Kidney (tissue), 14 donors: ENCODE results near the gene FBXL17. TPM values are rescaled to one million over a fixed set of nuclear protein-coding genes. Genes with fewer than 3 reads are reported as not detected.

Source experiments
- DNase-seq, 5 donors: peaks; one replicate each; pipeline ENCODE4 v3.0.0-alpha.2; 2013 to 2020
- FAIRE-seq: peaks from 2 replicates; lab custom pipeline; 2012; peaks lifted over from hg19 to GRCh38; lab: Jason Lieb, UNC
- H3K27ac ChIP-seq, 2 donors: one replicate each; pipeline ENCODE4 v1.7.0; 2013; ENCODE audit warnings: low read depth in 2 of 2, low read length in 2 of 2, inconsistent platforms in 1 of 2
- H3K27me3 ChIP-seq: one replicate; pipeline ENCODE4 v1.7.1; 2013; ENCODE audit warnings: low read length, inconsistent platforms; ENCODE audit not compliant: control insufficient read depth, insufficient read depth
- H3K36me3 ChIP-seq, 3 donors: one replicate each; pipeline versions ENCODE4 v1.7.0 to v1.7.1; 2013; ENCODE audit warnings: low read length in 3 of 3, control low read depth in 1 of 3, inconsistent platforms in 1 of 3; ENCODE audit not compliant: insufficient read depth in 3 of 3, control insufficient read depth in 2 of 3
- H3K4me1 ChIP-seq, 3 donors: one replicate each; pipeline versions ENCODE4 v1.7.0 to v1.7.1; 2013; ENCODE audit warnings: low read length in 3 of 3, inconsistent platforms in 1 of 3, low read depth in 1 of 3; ENCODE audit not compliant: control insufficient read depth in 2 of 3, insufficient read depth in 2 of 3
- H3K4me3 ChIP-seq, 3 donors: one replicate each; pipeline versions ENCODE4 v1.7.0 to v1.8.1; 2013; ENCODE audit warnings: low read length in 3 of 3, control low read depth in 1 of 3, inconsistent platforms in 1 of 3
- H3K9ac ChIP-seq, 3 donors: one replicate each; pipeline versions ENCODE4 v1.7.0 to v1.7.1; 2013; ENCODE audit warnings: low read length in 3 of 3, control low read depth in 1 of 3, inconsistent platforms in 1 of 3
- H3K9me3 ChIP-seq, 3 donors: one replicate each; pipeline versions ENCODE4 v1.7.0 to v1.7.1; 2013; ENCODE audit warnings: low read length in 3 of 3, control low read depth in 1 of 3, inconsistent platforms in 1 of 3; ENCODE audit not compliant: control insufficient read depth in 2 of 3, insufficient read depth in 1 of 3
- intact Hi-C: fragments of 100-400 bp; cut with DNase I; formaldehyde crosslinking; loops from one replicate; pipeline ENCODE4 v1.11.1; 2022
- polyA plus RNA-seq: library from polyadenylated mRNA; stranded (reverse); fragments of 350-450 nt; fragmentation: Illumina TruSeq; extraction: RNeasy Lipid Tissue Mini Kit (QIAGEN cat#74804); gene quantifications from one replicate; pipeline ENCODE4 v1.2.3, GENCODE V29; 2014; ENCODE audit warnings: low read depth, low replicate concordance; ENCODE audit not compliant: insufficient read depth
- total RNA-seq: library from RNA; stranded (reverse); fragmentation: NEBNext Ultra II Directional; extraction: Animal tissue kit (Norgen Biotek cat#: 25700); gene quantifications from one replicate; pipeline ENCODE4 v1.2.1, GENCODE V29; 2021
- TF ChIP-seq, protein P1 (sequence below): IDR thresholded peaks from 3 replicates; pipeline ENCODE4 v1.5.1; 2012; ENCODE audit warnings: mild to moderate bottlenecking, moderate library complexity, borderline replicate concordance; ENCODE audit not compliant: insufficient read depth; ENCODE audit errors: extremely low read depth
- donor health status: control.
- donor health status: control.
- donor health status: control.
- donor health status: control.
- donor health status: control.
- donor health status: DM: yes; HTN: yes; CAD: no.
- donor health status: Normal renal cell carcinoma (clear cell type).

FBXL17 gene
- total and polyA plus RNA-seq, 2 donors from 2014 or later = 11.7 to 26.5 TPM

DNA sequence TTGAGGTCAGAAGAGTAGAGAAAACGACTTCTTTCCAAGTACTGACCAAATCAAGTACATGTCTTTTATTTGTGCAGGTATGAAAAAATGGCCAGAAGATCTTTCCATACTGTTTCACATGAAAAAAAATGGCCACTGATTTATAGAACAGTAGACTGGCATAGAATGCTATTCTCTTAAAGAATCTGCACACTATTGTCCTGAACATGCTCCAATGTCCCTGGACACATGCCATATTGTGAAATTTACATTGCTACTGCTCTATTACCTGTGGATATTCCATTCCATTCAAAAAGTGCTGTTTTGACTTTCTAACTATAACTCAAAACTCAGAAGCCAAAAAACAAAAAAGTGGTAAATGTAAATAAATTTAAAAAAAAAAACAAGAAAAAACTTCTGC lies 60.6 kb downstream of the FBXL17 start:
- Histone ChIP-seq H3K9me3 (peaks cover 0 to 2% (median 0%) of the 10 kb centered on the region in 3 donors), H3K27me3 (no peaks in the 10 kb centered on the region), H3K4me1 (no peaks in the 10 kb centered on the region), H3K36me3 (no peaks in the 10 kb centered on the region), H3K4me3 (no peak overlapping the region), H3K9ac (no peak overlapping the region), H3K27ac (no peak overlapping the region)
- FAIRE-seq = no peak
- TF ChIP-seq, protein P1, sequence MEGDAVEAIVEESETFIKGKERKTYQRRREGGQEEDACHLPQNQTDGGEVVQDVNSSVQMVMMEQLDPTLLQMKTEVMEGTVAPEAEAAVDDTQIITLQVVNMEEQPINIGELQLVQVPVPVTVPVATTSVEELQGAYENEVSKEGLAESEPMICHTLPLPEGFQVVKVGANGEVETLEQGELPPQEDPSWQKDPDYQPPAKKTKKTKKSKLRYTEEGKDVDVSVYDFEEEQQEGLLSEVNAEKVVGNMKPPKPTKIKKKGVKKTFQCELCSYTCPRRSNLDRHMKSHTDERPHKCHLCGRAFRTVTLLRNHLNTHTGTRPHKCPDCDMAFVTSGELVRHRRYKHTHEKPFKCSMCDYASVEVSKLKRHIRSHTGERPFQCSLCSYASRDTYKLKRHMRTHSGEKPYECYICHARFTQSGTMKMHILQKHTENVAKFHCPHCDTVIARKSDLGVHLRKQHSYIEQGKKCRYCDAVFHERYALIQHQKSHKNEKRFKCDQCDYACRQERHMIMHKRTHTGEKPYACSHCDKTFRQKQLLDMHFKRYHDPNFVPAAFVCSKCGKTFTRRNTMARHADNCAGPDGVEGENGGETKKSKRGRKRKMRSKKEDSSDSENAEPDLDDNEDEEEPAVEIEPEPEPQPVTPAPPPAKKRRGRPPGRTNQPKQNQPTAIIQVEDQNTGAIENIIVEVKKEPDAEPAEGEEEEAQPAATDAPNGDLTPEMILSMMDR = no peak
- intact Hi-C loops = no loop called here
- no peak for DNase-seq

DNA sequence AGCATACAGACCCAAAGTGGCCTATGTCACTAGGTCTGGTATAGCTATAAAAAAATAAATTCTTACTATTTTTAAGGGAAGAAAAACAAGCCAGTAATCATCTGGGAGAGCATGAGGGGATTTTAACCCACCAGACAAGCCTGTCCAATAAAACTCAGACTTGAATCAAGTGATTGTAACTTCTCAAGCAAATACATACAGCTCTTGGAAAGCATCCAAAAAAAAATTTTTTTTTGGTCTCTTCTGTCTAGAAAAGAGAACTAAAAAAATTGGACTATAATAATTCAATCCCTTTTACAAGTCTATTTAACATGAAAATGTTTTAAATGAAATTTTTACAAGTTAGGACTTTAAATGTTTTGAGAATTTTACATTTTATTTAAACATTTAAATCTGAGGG lies 61.7 kb downstream of the FBXL17 start:
- no peak overlapping the region for H3K9ac ChIP-seq
- H3K4me1 ChIP-seq = no peaks in the 10 kb centered on the region
- no peaks in the 10 kb centered on the region for H3K9me3 ChIP-seq
- no peak overlapping the region for H3K4me3 ChIP-seq
- no peaks in the 10 kb centered on the region for H3K27me3 ChIP-seq
- no peak overlapping the region for H3K27ac ChIP-seq
- no peaks in the 10 kb centered on the region for H3K36me3 ChIP-seq
- peak; percentile 66 for FAIRE-seq
- TF ChIP-seq, protein P1 = no peak
- intact Hi-C loops = no loop called here
- DNase-seq = no peak

DNA sequence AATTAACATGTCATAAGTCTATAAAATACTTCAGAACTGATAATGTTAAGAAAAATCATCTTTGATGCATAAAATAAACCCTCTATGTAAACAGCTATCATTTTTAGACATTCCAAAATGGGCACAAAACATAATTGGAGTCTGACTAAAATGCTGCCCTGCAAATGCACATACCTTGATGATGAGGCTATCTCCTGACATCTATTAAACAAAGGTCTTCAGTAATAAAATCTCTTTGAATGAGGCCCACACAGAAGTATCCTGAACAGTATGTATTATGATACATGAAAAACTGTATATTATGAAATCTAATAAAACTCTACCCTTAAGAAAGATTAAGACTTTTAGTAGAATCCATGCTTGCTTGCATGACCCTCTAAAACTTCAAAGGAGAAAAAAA lies 66.1 kb downstream of the FBXL17 start:
- DNase-seq = no peak
- FAIRE-seq = no peak
- no peak overlapping the region for H3K9ac ChIP-seq
- intact Hi-C loops = no loop called here
- H3K27me3 ChIP-seq = no peaks in the 10 kb centered on the region
- TF ChIP-seq, protein P1 = no peak
- no peaks in the 10 kb centered on the region for H3K36me3 ChIP-seq
- no peaks in the 10 kb centered on the region for H3K4me1 ChIP-seq
- no peaks in the 10 kb centered on the region for H3K9me3 ChIP-seq
- H3K4me3 ChIP-seq = no peak overlapping the region
- no peak overlapping the region for H3K27ac ChIP-seq

DNA sequence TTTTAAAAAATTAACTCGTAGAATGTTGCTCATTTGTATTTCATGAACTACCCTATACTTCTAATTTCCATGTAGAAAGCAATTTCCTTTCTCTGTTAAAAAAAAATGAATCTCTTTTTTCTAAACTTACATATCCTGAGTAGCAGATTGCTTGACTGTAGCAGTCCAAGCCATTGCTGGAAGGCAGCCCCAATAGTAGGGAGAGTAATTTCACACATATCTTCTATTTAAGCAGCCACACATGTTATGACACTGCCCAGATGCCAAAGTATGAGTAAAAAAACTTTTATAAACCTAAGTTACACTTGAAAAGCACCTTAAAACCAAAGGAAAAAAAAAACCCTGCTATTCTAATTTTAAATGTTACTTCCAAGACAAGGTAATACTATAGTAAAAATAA lies 69.6 kb downstream of the FBXL17 start:
- Histone ChIP-seq H3K27ac (no peak overlapping the region), H3K9ac (no peak overlapping the region), H3K9me3 (no peaks in the 10 kb centered on the region), H3K4me3 (no peak overlapping the region), H3K36me3 (no peaks in the 10 kb centered on the region), H3K4me1 (no peaks in the 10 kb centered on the region), H3K27me3 (no peaks in the 10 kb centered on the region)
- intact Hi-C loops = no loop called here
- no peak for DNase-seq
- no peak for FAIRE-seq
- TF ChIP-seq, protein P1 = no peak
